ENCODE results near the gene PCDHA4.
"Not testable (repeated sequence)": the region's sequence is repeated elsewhere in the genome, so short reads cannot be mapped to it uniquely, and the experiment has no call there.

The PCDHA4 gene

GRCh38 chr5:140842798-140843733, 36.2 kb downstream of the PCDHA4 start:
- H3K4me3 ChIP-seq (ENCODE audit: low read depth, low read length) = no peak overlapping the region
- no peak for TF ChIP-seq CTCF (IDR thresholded peaks at IDR 0.05; ENCODE audit: borderline replicate concordance, insufficient read depth, low read depth, low read length)

- H3K4me3 ChIP-seq (ENCODE audit: low read depth, low read length) = not testable (repeated sequence)
Measured at GRCh38 chr5:140848139-140849102, 41.6 kb downstream of the PCDHA4 start, which contains the start of gene PCDHA9. TSS of gene PCDHA9 (plus strand) at chr5:140848382. CDS start at chr5:140848496, 114 bp downstream.

GRCh38 chr5:140849831-140850634, 43.2 kb downstream of the PCDHA4 start:
- not testable (repeated sequence) for H3K4me3 ChIP-seq (ENCODE audit: low read depth, low read length)

GRCh38 chr5:140855772-140856674, 49.2 kb downstream of the PCDHA4 start, which contains the start of gene PCDHA10:
TSS of gene PCDHA10 (plus strand) at chr5:140855897. CDS start at chr5:140856049, 152 bp downstream.
- TF ChIP-seq CTCF (IDR thresholded peaks at IDR 0.05; ENCODE audit: borderline replicate concordance, insufficient read depth, low read depth, low read length) = no peak
- H3K4me3 ChIP-seq (ENCODE audit: low read depth, low read length) = no peak within 1 kb of the TSS

- H3K4me3 ChIP-seq (ENCODE audit: low read depth, low read length) = no peak overlapping the region
- TF ChIP-seq CTCF (IDR thresholded peaks at IDR 0.05; ENCODE audit: borderline replicate concordance, insufficient read depth, low read depth, low read length) = no peak
Measured at GRCh38 chr5:140857177-140857986, 50.5 kb downstream of the PCDHA4 start.

- TF ChIP-seq CTCF (IDR thresholded peaks at IDR 0.05; ENCODE audit: borderline replicate concordance, insufficient read depth, low read depth, low read length) = no peak
- no peak overlapping the region for H3K4me3 ChIP-seq (ENCODE audit: low read depth, low read length)
Measured at GRCh38 chr5:140857987-140858240, 51.0 kb downstream of the PCDHA4 start.
